Measurements from ENCODE around the gene WDR46. TPM values are rescaled to one million over a fixed set of nuclear protein-coding genes. Genes with fewer than 3 reads are reported as not detected.

Gene WDR46
- total and polyA plus RNA-seq, 2 of the 13 experiments (the other 11 are each of a cell fraction or from before 2014, with no cell fraction given) = 47.4 to 105 TPM

GRCh38 chr6:33335916-33336315 is 46.9 kb upstream of the WDR46 start:
- FAIRE-seq = no peak
- WGBS (ENCODE audit: low lambda C conversion rate) = 30% methylated on average over 4 of the region's 4 CpGs
- BruUV-seq (replicated peaks) = no TSS peak
- no peak for TF ChIP-seq ATF6 (CRISPR knock-in tag; conservative IDR thresholded peaks at IDR 0.05)
- TF ChIP-seq ZXDC (CRISPR knock-in tag; IDR thresholded peaks at IDR 0.05) = no peak
- no peak for TF ChIP-seq NR0B2 (CRISPR knock-in tag; IDR thresholded peaks at IDR 0.05)
- no peak for TF ChIP-seq TBL1XR1 (IDR thresholded peaks at IDR 0.05; ENCODE audit: borderline replicate concordance, low read length, partially characterized antibody)
- no peak for TF ChIP-seq ZNF605 (CRISPR knock-in tag; IDR thresholded peaks at IDR 0.05)
- TF ChIP-seq CHD4 (IDR thresholded peaks at IDR 0.05; ENCODE audit: borderline replicate concordance, low read length) = no peak
- TF ChIP-seq DMTF1 (CRISPR knock-in tag; IDR thresholded peaks at IDR 0.05) = no peak
- TF ChIP-seq ARNT2 (CRISPR knock-in tag; IDR thresholded peaks at IDR 0.05; ENCODE audit: low read depth) = no peak
- TF ChIP-seq ZKSCAN1 (IDR thresholded peaks at IDR 0.05; ENCODE audit: low read length) = no peak
- TF ChIP-seq DPF2 (CRISPR knock-in tag; IDR thresholded peaks at IDR 0.05; ENCODE audit: borderline replicate concordance, low read depth) = no peak
- TF ChIP-seq FOXP4 (CRISPR knock-in tag; IDR thresholded peaks at IDR 0.05) = no peak
- no peak for TF ChIP-seq ZNF3 (CRISPR knock-in tag; IDR thresholded peaks at IDR 0.05)
- no peak for TF ChIP-seq ZNF317 (CRISPR knock-in tag; IDR thresholded peaks at IDR 0.05)

More at GRCh38 chr6:33335916-33336315, 46.9 kb upstream of the WDR46 start:
- no peak for ATAC-seq
- POLR2A ChIA-PET = no interaction called here
- no peak overlapping the region for H2AFZ ChIP-seq (ENCODE audit: low read length)
- intact Hi-C loops (cut with micrococcal nuclease; ENCODE audit: unreplicated experiment) (no loop called here), in situ Hi-C loops (cut with HindIII; ENCODE audit: extremely low pct_ligation_motif_present, low pct_unique_long_range_greater_than_20kb) (no loop called here)
- no peaks in the 10 kb centered on the region for H3K36me3 ChIP-seq (replicated peaks in 1 of 2; ENCODE audit: control insufficient read depth in 1 of 2, insufficient read depth in 2 of 2, low read length in 2 of 2)
- no peak overlapping the region for H3K9ac ChIP-seq (ENCODE audit: insufficient read depth, low read depth, low read length)
- H3K27ac ChIP-seq (ENCODE audit: extremely low read length, insufficient read depth, low read length) = no peak overlapping the region
- no peaks in the 10 kb centered on the region for H3K9me3 ChIP-seq (ENCODE audit: low read length)
- no peak for DNase-seq (ENCODE audit: low spot score)
- H3K4me1 ChIP-seq (ENCODE audit: insufficient read depth, low read length) = peaks cover 4% of the 10 kb centered on the region; the same call in 1 of the 2 replicates
- H4K20me1 ChIP-seq (ENCODE audit: insufficient read depth, low read length) = no peaks in the 10 kb centered on the region
- H3K27me3 ChIP-seq (ENCODE audit: control insufficient read depth in 1 of 2, insufficient read depth in 2 of 2, low read length in 2 of 2) = peaks cover 0 to 2% of the 10 kb centered on the region in 2 experiments; a peak in 1 of 5 replicates
- no peak overlapping the region for H3K4me3 ChIP-seq (replicated peaks in 1 of 3; ENCODE audit: insufficient read depth in 1 of 3, low read depth in 2 of 3, low read length in 3 of 3)
- no peaks in the 10 kb centered on the region for H3K79me2 ChIP-seq (ENCODE audit: insufficient read depth, low read length)
- H3K4me2 ChIP-seq (ENCODE audit: low read depth, low read length) = no peak overlapping the region
- CTCF ChIA-PET (ENCODE audit: low intra/inter-chr PET ratio, low total read pairs) = interaction anchor here (0.7 kb wide), 1 partner anchor 53 kb away, joined by 3 read pairs; no protein-coding TSS in a partner anchor
